Left ventricle myocardium inferior (tissue), 1 donor: ENCODE results near the gene IGF2BP1. TPM values are rescaled to one million over a fixed set of nuclear protein-coding genes. Genes with fewer than 3 reads are reported as not detected.
"Not testable (repeated sequence)": the region's sequence is repeated elsewhere in the genome, so short reads cannot be mapped to it uniquely, and the experiment has no call there.

Source experiments
- DNase-seq: peaks from one replicate; pipeline ENCODE4 v3.0.0-alpha.2; 2020
- H3K27ac ChIP-seq: fragments of 200-600 bp; replicated peaks from 2 replicates; pipeline ENCODE4 v1.8.0; 2021
- H3K27me3 ChIP-seq: fragments of 200-600 bp; 2 replicates; pipeline ENCODE4 v1.8.0; 2021; ENCODE audit warnings: low read depth
- H3K36me3 ChIP-seq: fragments of 200-600 bp; 2 replicates; pipeline ENCODE4 v1.8.0; 2021
- H3K4me1 ChIP-seq: fragments of 200-600 bp; 2 replicates; pipeline ENCODE4 v1.8.0; 2021
- H3K4me3 ChIP-seq: fragments of 200-600 bp; 2 replicates; pipeline ENCODE4 v1.8.0; 2021; ENCODE audit warnings: mild to moderate bottlenecking, moderate library complexity
- H3K9me3 ChIP-seq: fragments of 200-600 bp; replicated peaks from 2 replicates; pipeline ENCODE4 v1.8.0; 2021
- intact Hi-C: fragments of 100-400 bp; cut with micrococcal nuclease; formaldehyde crosslinking; loops from one replicate; pipeline ENCODE4 v1.11.0; 2022
- total RNA-seq: library from RNA; stranded (reverse); fragmentation: NEBNext Ultra II Directional; extraction: Animal tissue kit (Norgen Biotek cat#: 25700); gene quantifications from one replicate; pipeline ENCODE4 v1.2.1, GENCODE V29; 2021
- TF ChIP-seq, protein P1 (sequence below): fragments of 200-600 bp; IDR thresholded peaks from 2 replicates; pipeline ENCODE4 v1.8.0; 2021; ENCODE audit warnings: antibody characterized with exemption, mild to moderate bottlenecking, borderline replicate concordance
- donor health status: DM: no; HTN: yes; CAD: no; lungs with severe emphysema.

The IGF2BP1 gene
- total RNA-seq, 1 donor from 2014 or later: not detected

DNA sequence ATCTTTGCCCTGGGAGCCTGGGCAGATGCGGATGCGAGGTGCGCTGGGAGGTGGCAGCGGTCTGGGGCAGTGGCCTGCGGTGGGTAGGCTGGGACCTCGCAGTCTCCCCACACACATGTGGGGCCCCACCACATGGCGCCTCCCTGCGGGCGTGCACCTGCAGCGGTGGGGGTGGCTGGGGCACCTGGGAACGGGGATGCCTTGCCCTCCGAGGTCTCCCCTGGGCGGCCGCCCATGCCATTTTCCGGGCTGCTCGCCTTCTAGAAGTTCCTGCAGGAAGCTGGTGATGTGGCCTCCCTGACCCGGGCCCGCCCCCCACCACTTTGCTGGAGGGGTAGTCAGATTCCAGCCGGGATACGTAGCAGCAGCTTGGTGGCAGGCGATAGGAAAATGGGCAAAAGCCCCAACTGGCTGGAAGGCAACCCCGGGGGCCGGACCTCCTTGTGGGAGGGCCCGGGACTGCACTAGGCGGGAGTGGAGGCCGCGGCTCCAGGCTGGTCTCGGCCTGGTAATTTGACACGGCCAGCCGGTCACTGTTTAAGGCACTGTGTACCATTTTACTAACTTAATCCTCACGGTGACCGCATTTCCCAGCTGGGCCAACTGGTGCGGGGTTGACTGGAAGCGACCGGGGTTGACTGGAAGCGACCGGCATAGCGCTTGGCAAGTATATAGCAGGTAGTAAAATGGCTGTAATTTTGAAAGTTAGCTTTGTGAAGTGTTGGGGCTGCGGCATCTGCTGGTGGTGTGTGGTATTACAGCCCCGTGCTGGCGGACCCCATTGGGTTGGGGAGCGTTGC is 38.5 kb downstream of the IGF2BP1 start:
- no peaks in the 10 kb centered on the region for H3K36me3 ChIP-seq
- no peaks in the 10 kb centered on the region for H3K9me3 ChIP-seq
- peak overlapping the region; percentile 46 for H3K4me3 ChIP-seq
- TF ChIP-seq, protein P1, sequence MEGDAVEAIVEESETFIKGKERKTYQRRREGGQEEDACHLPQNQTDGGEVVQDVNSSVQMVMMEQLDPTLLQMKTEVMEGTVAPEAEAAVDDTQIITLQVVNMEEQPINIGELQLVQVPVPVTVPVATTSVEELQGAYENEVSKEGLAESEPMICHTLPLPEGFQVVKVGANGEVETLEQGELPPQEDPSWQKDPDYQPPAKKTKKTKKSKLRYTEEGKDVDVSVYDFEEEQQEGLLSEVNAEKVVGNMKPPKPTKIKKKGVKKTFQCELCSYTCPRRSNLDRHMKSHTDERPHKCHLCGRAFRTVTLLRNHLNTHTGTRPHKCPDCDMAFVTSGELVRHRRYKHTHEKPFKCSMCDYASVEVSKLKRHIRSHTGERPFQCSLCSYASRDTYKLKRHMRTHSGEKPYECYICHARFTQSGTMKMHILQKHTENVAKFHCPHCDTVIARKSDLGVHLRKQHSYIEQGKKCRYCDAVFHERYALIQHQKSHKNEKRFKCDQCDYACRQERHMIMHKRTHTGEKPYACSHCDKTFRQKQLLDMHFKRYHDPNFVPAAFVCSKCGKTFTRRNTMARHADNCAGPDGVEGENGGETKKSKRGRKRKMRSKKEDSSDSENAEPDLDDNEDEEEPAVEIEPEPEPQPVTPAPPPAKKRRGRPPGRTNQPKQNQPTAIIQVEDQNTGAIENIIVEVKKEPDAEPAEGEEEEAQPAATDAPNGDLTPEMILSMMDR: peak; percentile 74
- H3K27me3 ChIP-seq: peaks cover 87% of the 10 kb centered on the region
- intact Hi-C loops: loop anchor here (10.0 kb wide), 2 partner anchors 151 to 361 kb away; no protein-coding TSS in a partner anchor
- no peaks in the 10 kb centered on the region for H3K4me1 ChIP-seq
- H3K27ac ChIP-seq: no peak overlapping the region
- peak; percentile 30 for DNase-seq

DNA sequence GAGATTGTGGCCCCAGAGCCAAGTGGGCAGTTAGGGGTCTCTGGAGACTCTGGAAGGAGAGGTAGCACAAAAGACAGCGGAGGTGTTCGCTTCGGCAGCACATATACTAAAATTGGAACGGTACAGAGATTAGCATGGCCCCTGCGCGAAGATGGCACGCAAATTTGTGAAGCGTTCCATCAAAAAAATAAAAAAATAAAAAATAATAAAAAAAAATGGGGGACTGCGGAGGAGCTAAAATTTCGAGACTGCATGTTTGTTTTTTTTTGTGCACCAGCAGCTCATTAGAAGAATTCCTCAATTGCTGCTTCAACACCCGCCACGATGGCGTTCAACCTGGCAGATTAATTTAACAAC is 39.1 kb downstream of the IGF2BP1 start:
- H3K4me3 ChIP-seq: peak overlapping the region; percentile 46
- no peak for DNase-seq
- TF ChIP-seq, protein P1: no peak
- peaks cover 92% of the 10 kb centered on the region for H3K27me3 ChIP-seq
- no peaks in the 10 kb centered on the region for H3K4me1 ChIP-seq
- no peaks in the 10 kb centered on the region for H3K9me3 ChIP-seq
- no peak overlapping the region for H3K27ac ChIP-seq
- intact Hi-C loops: loop anchor here (10.0 kb wide), 2 partner anchors 151 to 361 kb away; no protein-coding TSS in a partner anchor
- H3K36me3 ChIP-seq: no peaks in the 10 kb centered on the region

DNA sequence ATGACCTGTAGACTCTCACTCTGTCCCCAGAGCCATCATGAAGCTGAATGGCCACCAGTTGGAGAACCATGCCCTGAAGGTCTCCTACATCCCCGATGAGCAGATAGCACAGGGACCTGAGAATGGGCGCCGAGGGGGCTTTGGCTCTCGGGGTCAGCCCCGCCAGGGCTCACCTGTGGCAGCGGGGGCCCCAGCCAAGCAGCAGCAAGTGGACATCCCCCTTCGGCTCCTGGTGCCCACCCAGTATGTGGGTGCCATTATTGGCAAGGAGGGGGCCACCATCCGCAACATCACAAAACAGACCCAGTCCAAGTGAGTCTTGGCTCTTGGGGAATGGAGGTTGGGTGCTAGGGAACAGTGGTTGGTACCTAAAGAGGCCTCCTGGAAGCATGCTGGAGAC is 41.0 kb downstream of the IGF2BP1 start:
- DNase-seq: no peak
- Histone ChIP-seq H3K27ac (no peak overlapping the region), H3K9me3 (no peaks in the 10 kb centered on the region), H3K4me1 (no peaks in the 10 kb centered on the region), H3K36me3 (no peaks in the 10 kb centered on the region), H3K4me3 (no peak overlapping the region), H3K27me3 (peaks cover 95% of the 10 kb centered on the region)
- intact Hi-C loops: loop anchor here (10.0 kb wide), 2 partner anchors 153 to 363 kb away; no protein-coding TSS in a partner anchor
- TF ChIP-seq, protein P1: no peak

DNA sequence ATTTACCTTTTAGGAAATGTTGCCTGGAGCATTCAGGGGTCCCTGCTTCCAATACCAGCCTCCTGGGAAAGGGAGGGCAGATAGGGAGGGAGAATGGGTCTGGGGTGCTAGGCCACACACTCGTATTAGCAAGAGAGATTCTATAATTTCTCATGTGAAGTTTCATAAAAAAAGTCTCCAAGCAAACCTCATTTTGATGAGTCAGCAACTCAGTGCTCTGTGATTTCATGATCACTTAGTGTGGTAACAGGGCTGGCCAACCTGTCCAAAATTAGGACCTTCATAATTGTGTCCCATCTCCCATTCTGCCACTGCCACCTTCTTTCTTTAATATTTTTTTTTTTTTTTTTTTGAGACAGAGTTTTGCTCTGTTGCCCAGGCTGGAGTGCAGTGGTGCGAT is 41.4 kb downstream of the IGF2BP1 start:
- Histone ChIP-seq H3K4me3 (no peak overlapping the region), H3K36me3 (no peaks in the 10 kb centered on the region), H3K27ac (no peak overlapping the region), H3K4me1 (no peaks in the 10 kb centered on the region), H3K27me3 (peaks cover 95% of the 10 kb centered on the region), H3K9me3 (no peaks in the 10 kb centered on the region)
- no peak for DNase-seq
- TF ChIP-seq, protein P1: no peak
- intact Hi-C loops: loop anchor here (10.0 kb wide), 2 partner anchors 154 to 364 kb away; no protein-coding TSS in a partner anchor

DNA sequence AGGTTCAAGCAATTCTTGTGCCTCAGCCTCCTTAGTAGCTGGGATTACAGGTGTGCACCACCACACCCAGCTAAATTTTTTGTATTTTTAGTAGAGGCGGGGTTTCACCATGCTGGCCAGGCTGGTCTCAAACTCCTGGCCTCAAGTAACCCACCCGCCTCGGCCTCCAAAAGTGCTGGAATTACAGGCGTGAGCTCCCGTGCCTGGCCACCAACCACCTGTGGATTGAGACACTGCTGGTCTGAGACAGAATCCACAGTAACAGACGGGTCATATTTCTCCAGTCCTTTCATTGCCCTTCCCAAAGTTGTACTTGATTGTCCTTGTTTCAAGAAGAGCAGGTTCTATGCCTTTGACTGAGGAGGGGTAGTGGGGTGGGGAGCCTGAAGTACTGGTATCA is 42.3 kb downstream of the IGF2BP1 start:
- not testable (repeated sequence) for H3K36me3 ChIP-seq, DNase-seq
- intact Hi-C loops: loop anchor here (10.0 kb wide), 2 partner anchors 155 to 365 kb away; no protein-coding TSS in a partner anchor

DNA sequence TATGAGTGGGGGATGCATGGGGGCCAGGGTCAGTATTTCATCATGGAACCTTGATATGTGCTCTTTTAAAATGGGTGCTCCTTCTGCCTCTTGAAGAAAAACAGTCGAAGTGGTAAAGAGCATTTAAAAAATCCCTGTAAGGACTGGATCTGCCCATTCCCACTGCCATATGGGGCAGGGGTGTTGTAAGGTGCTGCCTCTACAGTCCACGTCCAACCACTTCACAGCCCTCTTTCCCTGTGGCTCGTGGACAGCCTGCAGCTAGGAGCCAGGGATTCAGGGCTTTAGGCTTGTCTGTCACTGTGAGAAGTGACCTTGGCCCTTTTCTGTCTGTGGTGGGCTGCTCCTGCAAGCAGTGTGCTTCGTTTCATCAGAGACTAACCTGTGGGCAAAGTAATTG is 44.3 kb downstream of the IGF2BP1 start:
- Histone ChIP-seq H3K4me1 (no peaks in the 10 kb centered on the region), H3K27ac (no peak overlapping the region), H3K27me3 (peaks cover 95% of the 10 kb centered on the region), H3K4me3 (no peak overlapping the region), H3K9me3 (no peaks in the 10 kb centered on the region), H3K36me3 (no peaks in the 10 kb centered on the region)
- DNase-seq: no peak
- intact Hi-C loops: no loop called here
- TF ChIP-seq, protein P1: no peak

More for the DNA sequence above, 42.3 kb downstream of the IGF2BP1 start:
- not testable (repeated sequence) for H3K27ac ChIP-seq, H3K9me3 ChIP-seq, H3K4me3 ChIP-seq, H3K4me1 ChIP-seq
- peaks cover 95% of the 10 kb centered on the region for H3K27me3 ChIP-seq
